ENCODE measurements around the gene AFAP1. TPM values are rescaled to one million over a fixed set of nuclear protein-coding genes. Genes with fewer than 3 reads are reported as not detected.

The AFAP1 gene
- total RNA-seq, 4 donors from 2014 or later: 8.3 to 27.1 (median 11.1) TPM

DNA sequence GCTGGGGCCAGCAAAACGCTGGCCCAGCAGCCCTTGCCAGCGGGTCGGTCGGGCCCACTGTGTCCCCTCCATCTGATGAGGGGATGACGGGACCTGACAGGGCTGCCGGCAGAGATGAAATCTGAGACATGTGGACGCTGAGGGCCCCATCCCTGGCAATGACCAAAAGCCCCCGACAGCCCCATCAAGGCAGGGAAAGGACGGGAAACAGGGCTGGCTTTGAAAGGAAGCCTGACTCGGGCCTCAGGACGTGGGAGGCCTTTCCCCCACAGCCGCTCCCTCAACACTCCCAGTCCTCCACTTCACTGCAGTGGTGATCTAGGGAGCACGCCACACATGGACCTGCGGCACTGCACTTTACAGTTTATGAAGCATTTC, 202.4 kb downstream of the AFAP1 start:
- DNase-seq (ENCODE audit: low spot score in 2 of 2): no peak
- TF ChIP-seq POLR2A (IDR thresholded peaks at IDR 0.05) (no peak), EP300 (IDR thresholded peaks at IDR 0.05) (no peak), POLR2AphosphoS5 (IDR thresholded peaks at IDR 0.05) (no peak)
- TF ChIP-seq, protein P1, sequence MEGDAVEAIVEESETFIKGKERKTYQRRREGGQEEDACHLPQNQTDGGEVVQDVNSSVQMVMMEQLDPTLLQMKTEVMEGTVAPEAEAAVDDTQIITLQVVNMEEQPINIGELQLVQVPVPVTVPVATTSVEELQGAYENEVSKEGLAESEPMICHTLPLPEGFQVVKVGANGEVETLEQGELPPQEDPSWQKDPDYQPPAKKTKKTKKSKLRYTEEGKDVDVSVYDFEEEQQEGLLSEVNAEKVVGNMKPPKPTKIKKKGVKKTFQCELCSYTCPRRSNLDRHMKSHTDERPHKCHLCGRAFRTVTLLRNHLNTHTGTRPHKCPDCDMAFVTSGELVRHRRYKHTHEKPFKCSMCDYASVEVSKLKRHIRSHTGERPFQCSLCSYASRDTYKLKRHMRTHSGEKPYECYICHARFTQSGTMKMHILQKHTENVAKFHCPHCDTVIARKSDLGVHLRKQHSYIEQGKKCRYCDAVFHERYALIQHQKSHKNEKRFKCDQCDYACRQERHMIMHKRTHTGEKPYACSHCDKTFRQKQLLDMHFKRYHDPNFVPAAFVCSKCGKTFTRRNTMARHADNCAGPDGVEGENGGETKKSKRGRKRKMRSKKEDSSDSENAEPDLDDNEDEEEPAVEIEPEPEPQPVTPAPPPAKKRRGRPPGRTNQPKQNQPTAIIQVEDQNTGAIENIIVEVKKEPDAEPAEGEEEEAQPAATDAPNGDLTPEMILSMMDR (IDR thresholded peaks at IDR 0.05): no peak

DNA sequence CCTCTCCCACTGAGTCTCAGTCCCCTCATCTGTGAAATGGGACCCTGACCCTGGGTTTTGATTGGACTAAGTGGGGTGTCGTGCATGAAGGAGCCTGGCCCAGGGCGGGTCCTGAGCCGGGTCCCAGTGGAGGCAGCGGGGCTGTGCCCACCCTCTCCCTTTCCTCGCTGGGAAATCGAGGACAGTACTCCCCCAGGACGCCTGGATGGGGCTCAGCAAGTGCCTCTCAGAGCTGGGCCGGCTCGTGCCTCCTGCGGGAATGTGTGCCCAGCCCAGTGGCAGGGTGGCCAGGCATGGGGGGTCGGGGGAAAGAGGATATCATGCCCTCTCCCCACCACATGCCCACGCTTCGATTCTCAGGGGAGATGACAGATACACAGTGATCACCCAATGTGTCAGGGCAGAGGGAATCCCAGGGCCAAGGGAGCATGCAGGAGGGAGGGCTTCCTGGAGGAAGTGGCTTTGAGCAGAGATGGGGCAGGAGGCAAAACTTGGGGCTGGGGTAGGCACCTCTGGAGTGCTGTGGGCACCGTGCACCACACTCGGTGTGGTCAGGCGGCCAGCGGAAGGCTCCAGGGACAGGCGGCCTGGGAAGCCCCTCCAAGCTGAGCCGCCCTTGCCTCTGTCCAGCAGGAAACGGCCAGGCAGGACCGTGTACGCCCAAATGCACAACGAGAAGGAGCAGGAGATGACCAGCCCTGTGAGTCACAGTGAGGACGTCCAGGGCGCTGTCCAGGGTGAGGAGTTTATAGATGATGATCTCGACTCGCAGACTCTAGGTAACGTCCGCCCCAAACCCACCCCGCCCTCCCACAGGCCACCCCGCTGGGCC, 203.0 kb downstream of the AFAP1 start:
- H3K9me3 ChIP-seq: no peaks in the 10 kb centered on the region
- WGBS: 88% methylated on average over 12 of the region's 31 CpGs
- H3K4me1 ChIP-seq: no peaks in the 10 kb centered on the region
- H3K27me3 ChIP-seq: no peaks in the 10 kb centered on the region
- H3K27ac ChIP-seq: no peak overlapping the region
- DNase-seq (ENCODE audit: low spot score in 2 of 2): no peak
- H3K4me3 ChIP-seq: no peak overlapping the region
- TF ChIP-seq POLR2A (IDR thresholded peaks at IDR 0.05) (no peak), POLR2AphosphoS5 (IDR thresholded peaks at IDR 0.05) (no peak), EP300 (IDR thresholded peaks at IDR 0.05) (no peak)
- TF ChIP-seq, protein P1 (IDR thresholded peaks at IDR 0.05): no peak
- no peaks in the 10 kb centered on the region for H3K36me3 ChIP-seq

More for the DNA sequence above, 202.4 kb downstream of the AFAP1 start:
- 87% methylated on average over 12 of the region's 14 CpGs for WGBS
- H3K36me3 ChIP-seq: no peaks in the 10 kb centered on the region
- H3K4me1 ChIP-seq: no peaks in the 10 kb centered on the region
- no peaks in the 10 kb centered on the region for H3K27me3 ChIP-seq
- H3K4me3 ChIP-seq: no peak overlapping the region
- no peaks in the 10 kb centered on the region for H3K9me3 ChIP-seq
- no peak overlapping the region for H3K27ac ChIP-seq

DNA sequence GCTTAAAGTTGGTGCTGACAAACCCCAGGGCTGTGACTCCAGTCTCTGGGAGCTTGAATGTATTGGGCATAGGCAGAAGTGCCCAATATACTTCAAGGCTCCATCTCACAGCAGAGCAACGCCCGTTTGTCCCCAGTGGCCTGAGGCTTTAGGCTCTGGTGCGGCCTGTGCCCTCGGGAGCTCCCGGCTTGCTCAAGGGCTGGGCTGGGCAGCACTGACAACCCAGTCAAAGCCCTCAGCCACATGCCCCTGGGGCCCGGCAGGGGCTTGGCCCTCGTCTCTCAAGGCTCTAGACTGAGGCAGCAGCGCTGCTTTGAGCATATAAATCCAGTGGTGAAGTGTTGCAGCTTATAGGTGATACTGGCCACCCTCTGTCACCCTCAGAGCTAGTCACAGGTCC, 203.7 kb downstream of the AFAP1 start:
- H3K4me3 ChIP-seq: no peak overlapping the region
- 79% methylated on average over 6 of the region's 8 CpGs for WGBS
- DNase-seq (ENCODE audit: low spot score in 2 of 2): no peak
- H3K9me3 ChIP-seq: no peaks in the 10 kb centered on the region
- H3K27me3 ChIP-seq: no peaks in the 10 kb centered on the region
- H3K4me1 ChIP-seq: no peaks in the 10 kb centered on the region
- TF ChIP-seq, protein P1 (IDR thresholded peaks at IDR 0.05): no peak
- TF ChIP-seq POLR2A (IDR thresholded peaks at IDR 0.05) (no peak), EP300 (IDR thresholded peaks at IDR 0.05) (no peak), POLR2AphosphoS5 (IDR thresholded peaks at IDR 0.05) (no peak)
- H3K36me3 ChIP-seq: no peaks in the 10 kb centered on the region
- no peak overlapping the region for H3K27ac ChIP-seq

DNA sequence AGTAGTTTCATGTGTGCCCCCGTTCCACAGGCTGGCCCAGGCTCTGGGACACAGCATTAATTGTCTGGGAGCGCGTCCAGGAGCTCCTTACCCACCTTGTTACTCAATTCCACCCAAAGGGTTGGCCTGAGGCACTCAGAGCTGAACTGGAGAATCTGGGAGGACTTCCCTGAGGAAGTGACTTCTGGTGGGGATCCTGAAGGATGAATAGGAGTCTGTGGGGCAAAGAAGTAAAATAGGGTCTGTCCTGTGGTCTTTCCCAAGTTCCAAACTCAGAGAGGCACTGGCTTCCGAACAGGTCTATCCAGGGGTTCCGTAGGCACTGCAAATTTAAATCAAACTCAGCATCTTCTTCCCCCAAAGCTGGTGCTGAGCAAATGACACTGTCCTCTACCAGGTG, 204.3 kb downstream of the AFAP1 start:
- no peaks in the 10 kb centered on the region for H3K27me3 ChIP-seq

More for the DNA sequence above, 204.3 kb downstream of the AFAP1 start:
- Histone ChIP-seq H3K27ac (no peak overlapping the region), H3K36me3 (no peaks in the 10 kb centered on the region), H3K4me1 (no peaks in the 10 kb centered on the region), H3K9me3 (no peaks in the 10 kb centered on the region), H3K4me3 (no peak overlapping the region)
- TF ChIP-seq POLR2AphosphoS5 (IDR thresholded peaks at IDR 0.05) (no peak), EP300 (IDR thresholded peaks at IDR 0.05) (no peak), POLR2A (IDR thresholded peaks at IDR 0.05) (no peak)
- TF ChIP-seq, protein P1 (IDR thresholded peaks at IDR 0.05): no peak
- no peak for DNase-seq (ENCODE audit: low spot score in 2 of 2)
- WGBS: 95% methylated on average over 5 of the region's 5 CpGs
